Nephron (organoid): ENCODE results near the gene GFAP.

Source experiments
- H3K27ac Mint-ChIP-seq, 3 experiments: 2 replicates each; pipeline ENCODE4 v1.8.0; 2020; ENCODE audit warnings: mixed read lengths in 3 of 3, mild to moderate bottlenecking in 2 of 3, moderate library complexity in 1 of 3
- H3K27me3 Mint-ChIP-seq: 2 replicates; pipeline ENCODE4 v1.8.0; 2021; ENCODE audit warnings: low read depth, mild to moderate bottlenecking, moderate library complexity, mixed read lengths
- H3K36me3 Mint-ChIP-seq: 2 replicates; pipeline ENCODE4 v1.8.0; 2020; ENCODE audit warnings: low read depth, mixed read lengths
- H3K4me1 Mint-ChIP-seq: 2 replicates; pipeline ENCODE4 v1.8.0; 2020; ENCODE audit warnings: mixed read lengths
- H3K4me3 Mint-ChIP-seq, 3 experiments: 2 replicates each; pipeline ENCODE4 v1.8.0; 2020; ENCODE audit warnings: mild to moderate bottlenecking in 3 of 3, mixed read lengths in 3 of 3, moderate library complexity in 2 of 3
- H3K9me3 Mint-ChIP-seq: 2 replicates; pipeline ENCODE4 v1.8.0; 2020; ENCODE audit warnings: mixed read lengths
- CTCF ChIP-seq, 3 experiments: fragments of 200-600 bp; sonication (generic); IDR thresholded peaks; one replicate each; pipeline ENCODE4 v1.5.0; 2021; ENCODE audit warnings: antibody characterized with exemption in 3 of 3; ENCODE audit not compliant: unreplicated experiment in 3 of 3

GFAP gene

GRCh38 chr17:44924107-44924544 is 8.8 kb upstream of the GFAP start:
- Mint-ChIP-seq H3K9me3 (no peaks in the 10 kb centered on the region), H3K36me3 (peaks cover 17% of the 10 kb centered on the region), H3K27ac (no peak overlapping the region), H3K4me3 (no peak overlapping the region), H3K4me1 (peaks cover 9% of the 10 kb centered on the region), H3K27me3 (peaks cover 14% of the 10 kb centered on the region)
- TF ChIP-seq CTCF (IDR thresholded peaks at IDR 0.05; ENCODE audit: unreplicated experiment in 3 of 3) = no peak

- Mint-ChIP-seq H3K9me3 (no peaks in the 10 kb centered on the region), H3K4me1 (peaks cover 9% of the 10 kb centered on the region), H3K36me3 (peaks cover 16% of the 10 kb centered on the region), H3K4me3 (no peak overlapping the region), H3K27ac (no peak overlapping the region), H3K27me3 (peaks cover 14% of the 10 kb centered on the region)
- TF ChIP-seq CTCF (IDR thresholded peaks at IDR 0.05; ENCODE audit: unreplicated experiment in 3 of 3) = no peak
Observed at GRCh38 chr17:44922746-44923470, 7.6 kb upstream of the GFAP start.

- Mint-ChIP-seq H3K9me3 (no peaks in the 10 kb centered on the region), H3K4me3 (no peak overlapping the region), H3K4me1 (peaks cover 9% of the 10 kb centered on the region), H3K27me3 (peaks cover 18% of the 10 kb centered on the region), H3K27ac (no peak overlapping the region), H3K36me3 (peaks cover 12% of the 10 kb centered on the region)
- TF ChIP-seq CTCF (IDR thresholded peaks at IDR 0.05; ENCODE audit: unreplicated experiment in 3 of 3) = no peak
Observed at GRCh38 chr17:44922136-44922535, 6.8 kb upstream of the GFAP start.

GRCh38 chr17:44921122-44921882 is 6.0 kb upstream of the GFAP start:
- H3K27me3 Mint-ChIP-seq = peaks cover 20% of the 10 kb centered on the region
- no peak for TF ChIP-seq CTCF (IDR thresholded peaks at IDR 0.05; ENCODE audit: unreplicated experiment in 3 of 3)
- H3K9me3 Mint-ChIP-seq = no peaks in the 10 kb centered on the region
- H3K27ac Mint-ChIP-seq = no peak overlapping the region
- no peak overlapping the region for H3K4me3 Mint-ChIP-seq
- peaks cover 9% of the 10 kb centered on the region for H3K4me1 Mint-ChIP-seq
- peaks cover 8% of the 10 kb centered on the region for H3K36me3 Mint-ChIP-seq

GRCh38 chr17:44920565-44920940 is 5.3 kb upstream of the GFAP start:
- no peak overlapping the region for H3K4me3 Mint-ChIP-seq
- peaks cover 9% of the 10 kb centered on the region for H3K4me1 Mint-ChIP-seq
- H3K27me3 Mint-ChIP-seq = peaks cover 24% of the 10 kb centered on the region
- H3K9me3 Mint-ChIP-seq = no peaks in the 10 kb centered on the region
- no peak overlapping the region for H3K27ac Mint-ChIP-seq
- H3K36me3 Mint-ChIP-seq = peaks cover 1% of the 10 kb centered on the region
- no peak for TF ChIP-seq CTCF (IDR thresholded peaks at IDR 0.05; ENCODE audit: unreplicated experiment in 3 of 3)
